Activated CD4-positive, alpha-beta T cell treated with anti-CD3 and anti-CD28 coated beads for 4 hours (primary cell): Measurements from ENCODE around the gene SYTL5.

Experiments
- DNase-seq, 2 donors: peaks; one replicate each; pipeline ENCODE4 v3.0.0-alpha.2; 2020

Gene SYTL5

GRCh38 chrX:38099688-38100087 lies 93.3 kb downstream of the SYTL5 start:
- no peak for DNase-seq

GRCh38 chrX:38102240-38102639 lies 95.9 kb downstream of the SYTL5 start:
- DNase-seq = no peak

GRCh38 chrX:38102875-38103274 lies 96.5 kb downstream of the SYTL5 start:
- no peak for DNase-seq

- DNase-seq = no peak
Measured at GRCh38 chrX:38103857-38104812, 97.8 kb downstream of the SYTL5 start.

GRCh38 chrX:38105216-38105725 lies 98.9 kb downstream of the SYTL5 start:
- no peak for DNase-seq

- DNase-seq = no peak
Measured at GRCh38 chrX:38106991-38107655, 100.8 kb downstream of the SYTL5 start.

- no peak for DNase-seq
Measured at GRCh38 chrX:38108364-38108763, 102.0 kb downstream of the SYTL5 start.

- no peak for DNase-seq
Measured at GRCh38 chrX:38109042-38109898, 102.9 kb downstream of the SYTL5 start.

GRCh38 chrX:38110231-38110630 lies 103.9 kb downstream of the SYTL5 start:
- DNase-seq = no peak

GRCh38 chrX:38111196-38111595 lies 104.8 kb downstream of the SYTL5 start:
- no peak for DNase-seq

GRCh38 chrX:38112566-38112965 lies 106.2 kb downstream of the SYTL5 start:
- DNase-seq = no peak

GRCh38 chrX:38116706-38117105 lies 110.4 kb downstream of the SYTL5 start:
- no peak for DNase-seq

GRCh38 chrX:38117485-38117884 lies 111.1 kb downstream of the SYTL5 start:
- no peak for DNase-seq

- no peak for DNase-seq
Measured at GRCh38 chrX:38124000-38124399, 117.6 kb downstream of the SYTL5 start.

- no peak for DNase-seq
Measured at GRCh38 chrX:38126179-38126578, 119.8 kb downstream of the SYTL5 start.

- no peak for DNase-seq
Measured at GRCh38 chrX:38127961-38128360, 121.6 kb downstream of the SYTL5 start.

GRCh38 chrX:38129366-38129765 lies 123.0 kb downstream of the SYTL5 start:
- no peak for DNase-seq

- no peak for DNase-seq
Measured at GRCh38 chrX:38138157-38138891, 132.0 kb downstream of the SYTL5 start.

- no peak for DNase-seq
Measured at GRCh38 chrX:38138900-38139299, 132.5 kb downstream of the SYTL5 start.

GRCh38 chrX:38142610-38143009 lies 136.3 kb downstream of the SYTL5 start:
- no peak for DNase-seq

- DNase-seq = no peak
Measured at GRCh38 chrX:38149016-38149415, 142.7 kb downstream of the SYTL5 start.

GRCh38 chrX:38150993-38151392 lies 144.6 kb downstream of the SYTL5 start:
- DNase-seq = no peak
